Airway epithelial cell (primary cell): ENCODE data around the gene LTC4S. TPM values are rescaled to one million over a fixed set of nuclear protein-coding genes. Genes with fewer than 3 reads are reported as not detected.

ENCODE experiments used
- total RNA-seq: library from RNA; depleted of rRNA; stranded (reverse); fragments of >200 nt; gene quantifications from 2 replicates; pipeline ENCODE4 v1.2.3, GENCODE V29; 2015

Gene LTC4S
- total RNA-seq: 1.4 and 3.8 TPM in 2 replicates

GRCh38 chr5:179793468-179794139 lies at the start of gene LTC4S:
Gene LTC4S, plus strand, starts transcription at chr5:179793986. Its CDS starts 95 bp downstream, at chr5:179794081.

GRCh38 chr5:179806250-179807048 lies 12.7 kb downstream of the LTC4S start, which contains the start of gene MGAT4B:
Gene MGAT4B, minus strand, starts transcription at chr5:179806866. Its CDS starts 283 bp downstream, at chr5:179806583.

GRCh38 chr5:179820483-179821297 lies 26.9 kb downstream of the LTC4S start, which contains the start of gene SQSTM1:
Gene SQSTM1, plus strand, starts transcription at chr5:179820905. Its CDS starts 32 bp downstream, at chr5:179820937.

Other genes starting within 250 kb of the LTC4S start
- gene RUFY1, start 243.4 kb upstream of the LTC4S start, total RNA-seq: 25.5 and 26.7 TPM in 2 replicates
- gene HNRNPH1, start 170.3 kb upstream of the LTC4S start, total RNA-seq: 274 and 292 TPM in 2 replicates
- gene CBY3, start 113.0 kb upstream of the LTC4S start, total RNA-seq: not detected in 2 replicates
- gene CANX, start 95.0 kb upstream of the LTC4S start, total RNA-seq: 283 and 325 TPM in 2 replicates
- gene MAML1, start 61.2 kb upstream of the LTC4S start, total RNA-seq: 9.4 and 14.7 TPM in 2 replicates
- 108 and 116 TPM in 2 replicates for gene MGAT4B, start 12.9 kb downstream of the LTC4S start, total RNA-seq
- 108 and 113 TPM in 2 replicates for gene SQSTM1, start 26.9 kb downstream of the LTC4S start, total RNA-seq
- 10.9 and 11.8 TPM in 2 replicates for gene MRNIP, start 64.8 kb downstream of the LTC4S start, total RNA-seq
- 47.8 and 63.1 TPM in 2 replicates for gene TBC1D9B, start 113.9 kb downstream of the LTC4S start, total RNA-seq